ENCODE results near the gene BMPER. TPM values are rescaled to one million over a fixed set of nuclear protein-coding genes. Genes with fewer than 3 reads are reported as not detected.

The BMPER gene
- total and polyA plus RNA-seq, 2 experiments from 2014 or later = 4.5 to 6.3 TPM

GRCh38 chr7:33941418-33941817, 36.1 kb downstream of the BMPER start:
- WGBS (ENCODE audit: low lambda C conversion rate, missing lambda C conversion rate) = 97% methylated on average over 6 of the region's 6 CpGs
- no peak for DNase-seq (ENCODE audit: low spot score)
- H3K79me2 ChIP-seq = no peaks in the 10 kb centered on the region
- H3K4me1 ChIP-seq (ENCODE audit: insufficient read depth) = no peaks in the 10 kb centered on the region
- no peak overlapping the region for H2AFZ ChIP-seq
- H3K9me2 ChIP-seq (replicated peaks; ENCODE audit: insufficient read depth) = no peaks in the 10 kb centered on the region
- H3K36me3 ChIP-seq (replicated peaks; ENCODE audit: insufficient read depth, low read depth) = no peaks in the 10 kb centered on the region
- H3K4me3 ChIP-seq = no peak overlapping the region
- H3K27ac ChIP-seq = no peak overlapping the region
- H3K27me3 ChIP-seq = no peaks in the 10 kb centered on the region
- TF ChIP-seq CTCF (IDR thresholded peaks at IDR 0.05; ENCODE audit: poor library complexity) (no peak), EZH2 (IDR thresholded peaks at IDR 0.05; ENCODE audit: borderline replicate concordance) (no peak), EZH2phosphoT487 (IDR thresholded peaks at IDR 0.05; ENCODE audit: low read depth, severe bottlenecking, unreplicated experiment) (no peak)
- H3K9me3 ChIP-seq (ENCODE audit: low read depth) = no peaks in the 10 kb centered on the region
- no peaks in the 10 kb centered on the region for H4K20me1 ChIP-seq (ENCODE audit: insufficient read depth, poor library complexity, severe bottlenecking)
- no peak overlapping the region for H3K4me2 ChIP-seq

- Histone ChIP-seq H3K9me2 (replicated peaks; ENCODE audit: insufficient read depth) (no peaks in the 10 kb centered on the region), H3K79me2 (no peaks in the 10 kb centered on the region), H4K20me1 (ENCODE audit: insufficient read depth, poor library complexity, severe bottlenecking) (no peaks in the 10 kb centered on the region), H3K4me2 (no peak overlapping the region), H3K9me3 (ENCODE audit: low read depth) (no peaks in the 10 kb centered on the region), H3K27me3 (no peaks in the 10 kb centered on the region), H2AFZ (no peak overlapping the region), H3K27ac (no peak overlapping the region), H3K4me1 (ENCODE audit: insufficient read depth) (no peaks in the 10 kb centered on the region), H3K4me3 (no peak overlapping the region), H3K36me3 (replicated peaks; ENCODE audit: insufficient read depth, low read depth) (no peaks in the 10 kb centered on the region)
- DNase-seq (ENCODE audit: low spot score) = no peak
- TF ChIP-seq CTCF (IDR thresholded peaks at IDR 0.05; ENCODE audit: poor library complexity) = no peak
- 55% methylated on average over 3 of the region's 3 CpGs for WGBS (ENCODE audit: low lambda C conversion rate, missing lambda C conversion rate)
These were observed 40.9 kb downstream of the BMPER start for GRCh38 chr7:33946094-33946699.

- Histone ChIP-seq H3K4me2 (no peak overlapping the region), H3K9me2 (replicated peaks; ENCODE audit: insufficient read depth) (no peaks in the 10 kb centered on the region), H2AFZ (no peak overlapping the region), H3K4me1 (ENCODE audit: insufficient read depth) (peaks cover 6% of the 10 kb centered on the region), H3K79me2 (no peaks in the 10 kb centered on the region), H3K4me3 (no peak overlapping the region), H3K27ac (no peak overlapping the region), H3K36me3 (replicated peaks; ENCODE audit: insufficient read depth, low read depth) (no peaks in the 10 kb centered on the region), H3K9me3 (ENCODE audit: low read depth) (no peaks in the 10 kb centered on the region), H4K20me1 (ENCODE audit: insufficient read depth, poor library complexity, severe bottlenecking) (no peaks in the 10 kb centered on the region), H3K27me3 (no peaks in the 10 kb centered on the region)
- WGBS (ENCODE audit: low lambda C conversion rate, missing lambda C conversion rate) = 89% methylated on average over 5 of the region's 5 CpGs
- TF ChIP-seq EZH2 (IDR thresholded peaks at IDR 0.05; ENCODE audit: borderline replicate concordance) (no peak), CTCF (IDR thresholded peaks at IDR 0.05; ENCODE audit: poor library complexity) (no peak), EZH2phosphoT487 (IDR thresholded peaks at IDR 0.05; ENCODE audit: low read depth, severe bottlenecking, unreplicated experiment) (no peak)
- no peak for DNase-seq (ENCODE audit: low spot score)
These were observed 44.8 kb downstream of the BMPER start for GRCh38 chr7:33950047-33950714.
